ENCODE results near the gene RAB40C. TPM values are rescaled to one million over a fixed set of nuclear protein-coding genes. Genes with fewer than 3 reads are reported as not detected.

The RAB40C gene
- total RNA-seq, 1 experiment from 2014 or later: 15.2 TPM

- DNase-seq (ENCODE audit: low read depth): peak; percentile 32
These were observed 56.2 kb downstream of the RAB40C start for GRCh38 chr16:645852-646678.

- no peak for DNase-seq (ENCODE audit: low read depth)
These were observed 56.9 kb downstream of the RAB40C start for GRCh38 chr16:646679-647172.

- no peak for DNase-seq (ENCODE audit: low read depth)
These were observed 57.5 kb downstream of the RAB40C start for GRCh38 chr16:647173-647902.

- no peak for DNase-seq (ENCODE audit: low read depth)
These were observed 58.4 kb downstream of the RAB40C start for GRCh38 chr16:648071-648780.

- DNase-seq (ENCODE audit: low read depth): peak; percentile 90
These were observed 59.1 kb downstream of the RAB40C start, which contains the start of gene WDR90 for GRCh38 chr16:648781-649589. Gene WDR90, plus strand, starts transcription at chr16:649365. Its CDS starts 52 bp downstream, at chr16:649417.

GRCh38 chr16:649631-650030 is 59.8 kb downstream of the RAB40C start:
- DNase-seq (ENCODE audit: low read depth): no peak

GRCh38 chr16:651844-652243 is 62.0 kb downstream of the RAB40C start:
- DNase-seq (ENCODE audit: low read depth): no peak

- DNase-seq (ENCODE audit: low read depth): no peak
These were observed 62.8 kb downstream of the RAB40C start for GRCh38 chr16:652454-653305.

- DNase-seq (ENCODE audit: low read depth): no peak
These were observed 64.2 kb downstream of the RAB40C start for GRCh38 chr16:654034-654433.

- no peak for DNase-seq (ENCODE audit: low read depth)
These were observed 67.6 kb downstream of the RAB40C start for GRCh38 chr16:657487-657886.

GRCh38 chr16:658679-659571 is 69.1 kb downstream of the RAB40C start:
- no peak for DNase-seq (ENCODE audit: low read depth)

- no peak for DNase-seq (ENCODE audit: low read depth)
These were observed 69.8 kb downstream of the RAB40C start for GRCh38 chr16:659618-660017.

GRCh38 chr16:660132-660458 is 70.2 kb downstream of the RAB40C start:
- DNase-seq (ENCODE audit: low read depth): no peak

GRCh38 chr16:660459-661183 is 70.8 kb downstream of the RAB40C start:
- no peak for DNase-seq (ENCODE audit: low read depth)

GRCh38 chr16:661184-661821 is 71.4 kb downstream of the RAB40C start:
- DNase-seq (ENCODE audit: low read depth): no peak

GRCh38 chr16:662095-662494 is 72.2 kb downstream of the RAB40C start:
- DNase-seq (ENCODE audit: low read depth): no peak

- no peak for DNase-seq (ENCODE audit: low read depth)
These were observed 72.7 kb downstream of the RAB40C start for GRCh38 chr16:662597-662996.

- no peak for DNase-seq (ENCODE audit: low read depth)
These were observed 76.7 kb downstream of the RAB40C start for GRCh38 chr16:666572-666971.
